IgD-negative memory B cell (primary cell): Measurements from ENCODE around the gene DDX25. TPM values are rescaled to one million over a fixed set of nuclear protein-coding genes. Genes with fewer than 3 reads are reported as not detected.

Source experiments
- H3K27ac Mint-ChIP-seq, 3 donors: one replicate each; pipeline ENCODE4 v1.8.0; 2020 to 2022; ENCODE audit warnings: mild to moderate bottlenecking in 3 of 3, mixed read lengths in 3 of 3, moderate library complexity in 1 of 3
- H3K27me3 Mint-ChIP-seq: one replicate; pipeline ENCODE4 v1.8.0; 2021; ENCODE audit warnings: mixed read lengths
- H3K36me3 Mint-ChIP-seq: one replicate; pipeline ENCODE4 v1.8.0; 2020; ENCODE audit warnings: mild to moderate bottlenecking, mixed read lengths
- H3K4me1 Mint-ChIP-seq, 3 donors: one replicate each; pipeline ENCODE4 v1.8.0; 2020 to 2022; ENCODE audit warnings: mixed read lengths in 3 of 3, mild to moderate bottlenecking in 1 of 3
- H3K4me3 Mint-ChIP-seq, 4 donors: one replicate each; pipeline ENCODE4 v1.8.0; 2020 to 2022; ENCODE audit warnings: mild to moderate bottlenecking in 4 of 4, mixed read lengths in 4 of 4, moderate library complexity in 3 of 4
- H3K9me3 Mint-ChIP-seq, 3 donors: one replicate each; pipeline ENCODE4 v1.8.0; 2020 to 2021; ENCODE audit warnings: mixed read lengths in 3 of 3, mild to moderate bottlenecking in 1 of 3
- polyA plus RNA-seq: library from polyadenylated mRNA; unstranded; fragments of 300-500 nt; fragmentation: Illumina TruSeq; gene quantifications from one replicate; pipeline ENCODE4 v1.2.3, GENCODE V29; 2021

The DDX25 gene
- polyA plus RNA-seq, 1 donor from 2014 or later, result 0.08 TPM

DNA sequence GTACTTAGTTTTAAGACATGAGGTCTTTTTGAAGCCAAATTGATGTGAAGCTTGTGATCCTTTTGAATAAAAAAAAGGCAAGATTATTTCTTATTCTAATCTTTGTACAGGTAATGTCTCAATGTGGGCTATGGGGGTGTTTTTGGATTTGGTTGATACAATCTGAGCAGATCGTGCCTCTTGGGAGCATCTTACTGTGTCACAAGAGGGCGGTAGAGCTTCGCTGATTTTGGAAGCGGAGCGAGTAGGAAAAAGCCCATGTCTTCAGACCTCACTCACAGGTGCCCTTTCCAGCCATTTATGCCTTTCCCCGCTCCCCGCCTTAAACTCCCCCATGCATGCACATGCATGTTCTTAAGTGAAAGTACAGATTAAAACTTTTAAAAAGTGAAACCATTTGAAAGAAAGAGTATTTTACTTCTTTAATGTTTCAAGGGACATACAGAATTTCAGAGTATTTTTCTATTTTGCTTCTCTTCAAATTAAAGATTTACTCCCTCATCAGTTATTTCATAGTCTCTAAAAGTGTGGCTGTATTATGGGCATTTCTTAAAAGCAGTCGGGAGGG lies 18.8 kb downstream of the DDX25 start:
- H3K4me1 Mint-ChIP-seq, result peaks cover 0 to 3% (median 0%) of the 10 kb centered on the region in 3 donors
- no peak overlapping the region for H3K27ac Mint-ChIP-seq
- no peaks in the 10 kb centered on the region for H3K36me3 Mint-ChIP-seq
- no peaks in the 10 kb centered on the region for H3K9me3 Mint-ChIP-seq
- peaks cover 3% of the 10 kb centered on the region for H3K27me3 Mint-ChIP-seq
- H3K4me3 Mint-ChIP-seq, result no peak overlapping the region

DNA sequence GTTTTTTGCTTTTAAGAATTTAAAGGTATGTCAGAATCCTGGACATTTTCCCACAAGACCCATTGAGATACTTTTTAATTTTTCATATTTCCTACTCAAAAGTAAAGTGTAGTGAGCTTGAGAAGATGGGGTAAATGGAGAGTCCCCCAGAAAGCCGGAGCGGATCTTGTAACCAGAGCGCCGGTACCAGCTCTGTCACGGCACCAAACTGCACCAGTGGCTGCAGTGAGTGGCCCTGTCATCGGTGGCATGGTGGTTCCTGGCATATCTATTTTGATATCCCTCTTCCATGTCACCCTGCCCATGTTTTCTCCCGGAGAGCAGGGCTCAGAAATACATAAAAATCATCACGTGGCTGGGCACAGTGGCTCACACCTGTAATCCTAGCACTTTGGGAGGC lies 19.3 kb downstream of the DDX25 start:
- Mint-ChIP-seq H3K36me3 (no peaks in the 10 kb centered on the region), H3K4me1 (peaks cover 0 to 3% (median 0%) of the 10 kb centered on the region in 3 donors), H3K4me3 (no peak overlapping the region), H3K9me3 (no peaks in the 10 kb centered on the region), H3K27me3 (peaks cover 3% of the 10 kb centered on the region), H3K27ac (no peak overlapping the region)

DNA sequence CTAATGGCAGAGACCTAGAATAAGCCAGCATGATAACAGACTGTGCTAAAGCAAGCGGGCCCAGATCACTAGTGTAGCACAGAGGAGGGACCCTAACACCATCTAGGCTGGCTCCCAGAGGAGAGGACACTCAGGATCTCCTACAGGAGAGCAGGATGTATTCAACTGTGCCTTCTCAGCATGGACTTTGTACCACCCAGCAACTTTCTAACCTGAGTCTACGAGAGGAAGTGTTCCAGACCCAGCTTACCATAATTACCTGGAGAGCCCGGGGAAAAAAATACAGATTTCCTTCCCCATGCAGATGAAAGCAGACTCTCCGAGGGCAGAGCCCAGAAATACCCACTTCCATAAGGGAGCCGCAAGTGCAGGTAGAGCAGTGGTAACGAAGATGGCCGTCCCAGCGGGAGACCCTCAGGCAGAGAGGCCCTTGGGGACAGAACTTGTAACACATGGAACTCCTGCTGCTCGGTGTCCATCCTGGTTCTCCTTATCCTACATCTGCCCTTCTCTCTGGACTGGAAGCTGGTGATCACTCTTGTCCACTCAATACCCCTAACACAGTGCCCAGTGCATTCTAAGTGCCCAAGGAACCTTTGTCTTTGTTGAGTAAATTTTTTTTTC lies 20.2 kb downstream of the DDX25 start:
- peaks cover 7% of the 10 kb centered on the region for H3K27me3 Mint-ChIP-seq
- no peaks in the 10 kb centered on the region for H3K9me3 Mint-ChIP-seq
- H3K4me1 Mint-ChIP-seq, result peaks cover 0 to 3% (median 0%) of the 10 kb centered on the region in 3 donors
- no peaks in the 10 kb centered on the region for H3K36me3 Mint-ChIP-seq
- peak overlapping the region in 1 of 3 donors; percentile 66 for H3K27ac Mint-ChIP-seq
- no peak overlapping the region for H3K4me3 Mint-ChIP-seq

DNA sequence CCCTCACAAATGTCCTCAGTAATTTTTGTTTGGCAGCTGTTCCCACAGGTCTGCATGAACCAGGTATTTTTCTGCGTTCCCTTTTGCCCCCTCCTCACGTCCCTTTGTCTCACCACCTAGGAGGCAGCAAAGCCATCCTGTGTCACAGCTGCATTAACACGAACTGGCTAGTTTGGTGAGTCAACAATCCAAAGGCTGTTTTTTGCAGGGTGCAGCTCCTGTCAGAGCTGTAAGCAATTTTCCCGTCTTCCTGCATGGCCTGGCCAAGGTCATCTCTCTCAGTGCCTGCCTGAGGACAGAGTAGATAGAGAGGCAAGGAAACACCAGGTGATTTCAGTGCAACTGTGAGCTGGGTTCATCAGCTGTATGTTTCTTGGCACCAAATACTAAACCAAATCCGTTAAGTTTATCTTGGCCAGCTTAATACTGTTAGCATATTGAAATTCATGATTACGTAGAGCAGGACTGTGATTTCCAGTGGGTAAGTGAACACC lies 21.0 kb downstream of the DDX25 start:
- H3K27ac Mint-ChIP-seq, result no peak overlapping the region
- no peaks in the 10 kb centered on the region for H3K9me3 Mint-ChIP-seq
- no peak overlapping the region for H3K4me3 Mint-ChIP-seq
- H3K36me3 Mint-ChIP-seq, result no peaks in the 10 kb centered on the region
- H3K27me3 Mint-ChIP-seq, result peaks cover 7% of the 10 kb centered on the region
- peaks cover 0 to 3% (median 0%) of the 10 kb centered on the region in 3 donors for H3K4me1 Mint-ChIP-seq

DNA sequence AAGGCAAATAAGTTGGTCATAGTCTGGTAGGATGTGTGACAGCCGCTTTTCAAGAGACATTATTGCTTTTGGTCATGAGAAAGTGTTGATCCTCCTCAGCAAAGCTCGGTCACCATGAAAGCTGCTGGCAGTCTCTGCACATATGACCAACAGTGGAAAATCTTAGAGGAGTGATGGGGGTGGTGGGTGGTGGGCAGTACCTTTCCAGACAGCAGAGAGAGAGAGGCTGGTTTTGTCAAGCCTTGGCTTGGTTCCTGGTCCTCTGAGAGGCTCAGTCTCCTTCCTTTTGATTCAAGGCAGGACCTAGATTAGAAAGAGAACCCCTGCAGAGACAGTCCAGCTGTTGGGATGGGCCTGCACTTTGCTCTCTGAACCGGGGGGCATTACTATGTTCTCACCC lies 21.5 kb downstream of the DDX25 start:
- peaks cover 0 to 3% (median 0%) of the 10 kb centered on the region in 3 donors for H3K4me1 Mint-ChIP-seq
- H3K27ac Mint-ChIP-seq, result no peak overlapping the region
- H3K9me3 Mint-ChIP-seq, result no peaks in the 10 kb centered on the region
- H3K27me3 Mint-ChIP-seq, result peaks cover 7% of the 10 kb centered on the region
- H3K4me3 Mint-ChIP-seq, result no peak overlapping the region
- no peaks in the 10 kb centered on the region for H3K36me3 Mint-ChIP-seq

DNA sequence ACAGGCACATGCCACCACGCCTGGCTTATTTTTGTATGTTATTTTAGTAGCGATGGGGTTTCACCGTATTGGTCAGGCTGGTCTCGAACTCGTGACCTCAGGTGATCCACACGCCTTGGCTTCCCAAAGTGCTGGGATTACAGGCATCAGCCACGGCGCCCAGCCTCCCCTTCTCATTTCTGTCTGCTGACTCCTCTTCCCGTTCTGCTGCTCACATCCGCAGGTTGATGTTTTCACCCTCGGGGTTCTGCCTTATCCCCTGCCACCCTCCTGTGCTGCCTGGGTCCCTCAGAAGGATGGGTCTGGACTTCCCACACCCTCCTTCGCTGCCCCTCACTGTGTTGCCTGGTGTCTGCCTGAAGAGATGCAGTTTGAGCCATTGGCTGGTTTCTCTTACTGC lies 22.4 kb downstream of the DDX25 start:
- H3K27me3 Mint-ChIP-seq, result peaks cover 7% of the 10 kb centered on the region
- H3K9me3 Mint-ChIP-seq, result no peaks in the 10 kb centered on the region
- H3K4me3 Mint-ChIP-seq, result no peak overlapping the region
- H3K27ac Mint-ChIP-seq, result no peak overlapping the region
- H3K36me3 Mint-ChIP-seq, result no peaks in the 10 kb centered on the region
- peaks cover 0 to 3% (median 0%) of the 10 kb centered on the region in 3 donors for H3K4me1 Mint-ChIP-seq

DNA sequence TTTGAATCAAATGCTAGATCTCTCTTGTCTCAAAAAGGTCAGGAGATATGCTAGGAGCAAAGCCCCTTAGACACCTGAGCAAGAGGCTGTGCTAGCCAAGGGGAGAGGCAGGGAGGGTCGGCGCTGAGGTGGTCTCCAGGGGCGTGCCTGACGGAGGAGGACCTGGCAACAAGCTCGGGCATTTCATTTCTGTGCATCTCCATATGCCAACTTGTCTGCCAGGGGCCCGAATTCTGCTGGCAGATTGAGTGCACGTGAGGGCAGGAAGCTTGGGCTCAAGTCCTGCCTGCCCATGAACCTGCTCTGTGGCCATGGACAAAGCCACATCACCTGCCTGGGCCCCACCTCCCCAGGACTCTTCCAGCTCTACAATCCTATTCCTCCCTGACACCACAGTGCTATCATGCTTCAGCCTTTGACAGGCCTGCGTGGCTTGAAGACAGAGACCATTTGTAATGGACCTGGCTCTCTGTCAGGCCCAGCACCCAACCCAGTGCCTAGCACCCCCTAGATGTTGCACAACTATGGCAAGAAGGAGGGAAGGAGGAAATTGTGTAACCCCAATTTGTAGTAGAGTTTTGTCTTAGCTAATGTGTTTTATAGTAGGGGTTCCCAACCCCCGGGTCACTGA lies 25.3 kb downstream of the DDX25 start:
- Mint-ChIP-seq H3K9me3 (no peaks in the 10 kb centered on the region), H3K27ac (no peak overlapping the region), H3K36me3 (no peaks in the 10 kb centered on the region), H3K4me3 (no peak overlapping the region), H3K4me1 (no peaks in the 10 kb centered on the region), H3K27me3 (peaks cover 13% of the 10 kb centered on the region)

DNA sequence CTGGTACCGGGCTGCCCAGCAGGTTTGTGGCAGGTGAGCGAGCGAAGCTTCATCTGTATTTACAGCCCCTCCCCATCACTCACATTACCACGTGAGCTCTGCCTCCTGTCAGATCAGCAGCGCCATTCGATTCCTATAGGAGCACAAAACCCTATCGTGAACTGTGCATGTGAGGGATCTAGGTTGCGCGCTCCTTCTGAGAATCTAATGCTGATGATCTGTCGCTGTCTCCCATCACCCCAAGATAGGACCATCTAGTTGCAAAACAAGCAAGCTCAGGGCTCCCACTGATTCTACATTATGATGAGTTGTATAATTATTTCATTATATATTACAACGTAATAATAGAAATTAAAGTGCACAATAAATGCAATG lies 25.8 kb downstream of the DDX25 start:
- H3K27ac Mint-ChIP-seq, result no peak overlapping the region
- no peaks in the 10 kb centered on the region for H3K4me1 Mint-ChIP-seq
- H3K4me3 Mint-ChIP-seq, result no peak overlapping the region
- H3K27me3 Mint-ChIP-seq, result peaks cover 13% of the 10 kb centered on the region
- peaks cover 0 to under 1% (median 0%) of the 10 kb centered on the region in 3 donors for H3K9me3 Mint-ChIP-seq
- no peaks in the 10 kb centered on the region for H3K36me3 Mint-ChIP-seq

DNA sequence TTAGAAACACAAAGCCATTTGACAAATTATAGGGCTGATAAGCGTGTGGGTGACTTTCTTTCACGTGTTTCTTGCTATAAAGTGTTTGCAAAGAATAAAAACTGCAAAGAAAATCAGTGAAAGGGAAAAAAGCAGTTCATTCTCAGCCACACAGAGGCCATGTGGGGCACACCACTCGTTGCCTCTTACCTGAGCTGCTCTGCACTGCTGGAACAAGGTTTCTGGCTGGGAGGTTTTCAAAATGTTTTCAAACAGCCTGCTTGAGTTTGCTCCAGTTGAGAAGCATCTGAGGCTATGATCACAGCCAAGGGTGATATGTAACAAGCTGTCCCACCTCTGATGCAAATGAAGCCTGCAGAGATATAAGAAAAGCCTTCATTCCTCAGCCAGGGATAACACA lies 26.8 kb downstream of the DDX25 start:
- Mint-ChIP-seq H3K36me3 (no peaks in the 10 kb centered on the region), H3K4me3 (no peak overlapping the region), H3K9me3 (peaks cover 0 to 2% (median 0%) of the 10 kb centered on the region in 3 donors), H3K27ac (no peak overlapping the region), H3K4me1 (no peaks in the 10 kb centered on the region), H3K27me3 (peaks cover 12% of the 10 kb centered on the region)

DNA sequence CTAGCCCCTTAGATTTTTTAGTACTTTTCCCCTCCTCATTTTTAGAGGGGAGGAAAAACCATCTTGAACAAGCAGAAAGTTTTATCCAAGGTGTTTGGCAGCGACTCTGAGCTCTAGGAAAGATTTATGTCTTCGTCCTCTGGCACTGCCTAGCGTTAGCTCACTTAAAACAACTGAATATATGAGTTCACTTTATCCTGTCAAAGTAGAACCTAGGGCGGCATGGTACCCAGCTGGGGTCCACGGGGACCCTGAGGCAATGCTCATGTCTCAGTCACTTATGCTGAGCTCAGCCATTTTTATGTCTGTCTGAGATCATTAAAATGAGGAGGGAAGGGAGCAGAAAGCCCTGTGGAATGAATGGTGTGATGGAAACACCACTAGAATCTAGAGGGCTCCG lies 27.4 kb downstream of the DDX25 start:
- peaks cover 0 to 4% (median 0%) of the 10 kb centered on the region in 3 donors for H3K9me3 Mint-ChIP-seq
- H3K27me3 Mint-ChIP-seq, result peaks cover 10% of the 10 kb centered on the region
- no peak overlapping the region for H3K4me3 Mint-ChIP-seq
- no peaks in the 10 kb centered on the region for H3K4me1 Mint-ChIP-seq
- peaks cover 1% of the 10 kb centered on the region for H3K36me3 Mint-ChIP-seq
- H3K27ac Mint-ChIP-seq, result no peak overlapping the region

DNA sequence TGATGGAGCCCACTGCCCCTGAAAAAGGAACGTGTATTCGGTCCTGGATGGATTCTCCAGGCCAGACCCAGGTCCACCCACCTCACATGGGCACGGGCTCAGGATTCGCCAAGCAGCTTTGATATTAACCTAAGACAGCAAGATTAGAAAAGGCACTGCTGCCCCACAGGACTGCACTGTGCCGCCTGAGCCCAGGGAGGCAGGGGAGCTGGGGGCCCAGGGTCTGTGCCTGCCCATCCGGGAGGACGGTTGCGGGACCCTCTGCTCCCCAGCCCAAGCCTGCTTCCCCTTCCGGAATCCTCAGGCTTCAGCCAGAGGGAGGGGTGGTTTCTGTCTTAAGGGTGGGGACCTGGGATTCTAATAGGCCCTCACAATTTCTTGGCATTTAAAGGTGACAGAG lies 28.0 kb downstream of the DDX25 start:
- Mint-ChIP-seq H3K4me1 (no peaks in the 10 kb centered on the region), H3K27me3 (peaks cover 10% of the 10 kb centered on the region), H3K9me3 (peaks cover 0 to 4% (median 0%) of the 10 kb centered on the region in 3 donors), H3K27ac (no peak overlapping the region), H3K4me3 (no peak overlapping the region), H3K36me3 (peaks cover 1% of the 10 kb centered on the region)

DNA sequence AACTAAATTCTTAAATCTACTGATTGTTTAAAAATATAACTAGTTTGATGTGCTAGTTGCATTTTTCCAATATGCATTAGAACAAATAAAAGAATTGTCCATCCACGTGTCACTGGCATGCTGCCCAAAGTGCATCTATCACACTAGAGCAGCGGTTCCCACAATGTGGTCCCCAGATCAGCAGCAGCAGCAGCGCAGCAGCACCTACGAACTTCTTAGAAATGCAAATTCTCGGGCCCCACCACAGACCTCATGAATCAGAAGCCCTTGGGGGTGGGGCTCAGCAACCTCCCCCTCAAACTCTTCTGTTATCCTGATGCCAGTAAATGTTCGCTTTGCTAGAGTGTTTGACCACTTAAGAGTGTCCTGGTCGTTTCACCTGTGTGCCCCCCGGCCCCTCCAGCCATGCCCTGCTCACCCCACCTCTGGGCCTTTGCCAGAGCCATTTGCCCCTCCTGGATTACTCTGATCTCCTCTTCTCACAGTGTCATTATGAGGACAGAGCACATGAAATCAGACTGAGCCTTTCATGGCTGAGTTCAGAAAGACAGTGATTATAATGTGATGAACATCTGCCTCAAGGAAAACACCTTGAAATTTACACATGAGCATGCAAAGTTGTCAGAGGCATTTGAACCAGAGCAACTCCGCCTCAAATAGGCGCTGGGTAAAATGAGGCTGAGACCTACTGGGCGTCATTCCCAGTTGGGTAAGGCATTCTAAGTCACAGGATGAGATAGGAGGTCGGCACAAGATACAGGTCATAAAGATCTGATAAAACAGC lies 28.9 kb downstream of the DDX25 start:
- no peak overlapping the region for H3K4me3 Mint-ChIP-seq
- peaks cover 1% of the 10 kb centered on the region for H3K36me3 Mint-ChIP-seq
- no peaks in the 10 kb centered on the region for H3K4me1 Mint-ChIP-seq
- H3K27me3 Mint-ChIP-seq, result peaks cover 10% of the 10 kb centered on the region
- H3K27ac Mint-ChIP-seq, result no peak overlapping the region
- H3K9me3 Mint-ChIP-seq, result peaks cover 0 to 4% (median 0%) of the 10 kb centered on the region in 3 donors

DNA sequence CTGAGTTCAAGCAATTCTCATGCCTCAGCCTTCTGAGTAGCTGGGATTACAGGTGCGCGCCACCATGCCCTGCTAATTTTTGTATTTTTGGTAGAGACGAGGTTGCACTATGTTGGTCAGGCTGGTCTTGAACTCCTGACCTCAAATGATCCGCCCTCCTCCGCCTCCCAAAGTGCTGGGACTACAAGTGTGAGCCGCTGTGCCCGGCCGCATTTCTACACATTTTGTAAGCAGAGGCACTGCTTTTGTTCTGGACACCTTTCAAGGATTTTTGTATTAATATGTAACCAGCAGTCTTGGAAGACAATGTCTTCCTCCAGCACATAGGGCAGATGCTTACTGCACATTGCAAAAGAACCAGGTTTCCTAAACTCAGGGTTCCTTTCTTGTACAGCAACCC lies 30.2 kb downstream of the DDX25 start:
- H3K27ac Mint-ChIP-seq, result no peak overlapping the region
- peaks cover 6% of the 10 kb centered on the region for H3K27me3 Mint-ChIP-seq
- no peak overlapping the region for H3K4me3 Mint-ChIP-seq
- H3K4me1 Mint-ChIP-seq, result no peaks in the 10 kb centered on the region
- H3K36me3 Mint-ChIP-seq, result peaks cover 1% of the 10 kb centered on the region
- peaks cover 0 to 4% (median 0%) of the 10 kb centered on the region in 3 donors for H3K9me3 Mint-ChIP-seq

DNA sequence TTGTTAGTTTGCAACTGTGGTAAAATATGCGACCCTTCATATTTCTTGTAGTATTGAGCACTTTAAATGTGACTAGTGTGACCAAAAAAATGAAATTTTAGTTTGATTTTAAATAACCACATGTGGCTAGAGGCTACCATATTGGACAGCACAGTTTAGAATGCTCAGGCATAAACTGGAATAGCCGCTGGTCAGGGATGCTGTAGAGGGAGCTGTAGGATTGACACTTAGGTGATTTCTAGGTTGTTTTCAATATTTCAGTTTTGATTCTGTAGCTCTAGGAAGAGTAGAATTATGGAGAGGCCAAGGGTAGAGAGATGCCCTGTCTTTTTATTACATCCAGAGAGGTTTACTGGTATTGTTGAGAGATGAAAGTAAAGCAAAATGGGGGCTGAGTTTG lies 30.7 kb downstream of the DDX25 start:
- Mint-ChIP-seq H3K4me1 (no peaks in the 10 kb centered on the region), H3K27ac (no peak overlapping the region), H3K36me3 (peaks cover 1% of the 10 kb centered on the region), H3K4me3 (no peak overlapping the region), H3K9me3 (peaks cover 0 to 4% (median 0%) of the 10 kb centered on the region in 3 donors), H3K27me3 (peaks cover 6% of the 10 kb centered on the region)

DNA sequence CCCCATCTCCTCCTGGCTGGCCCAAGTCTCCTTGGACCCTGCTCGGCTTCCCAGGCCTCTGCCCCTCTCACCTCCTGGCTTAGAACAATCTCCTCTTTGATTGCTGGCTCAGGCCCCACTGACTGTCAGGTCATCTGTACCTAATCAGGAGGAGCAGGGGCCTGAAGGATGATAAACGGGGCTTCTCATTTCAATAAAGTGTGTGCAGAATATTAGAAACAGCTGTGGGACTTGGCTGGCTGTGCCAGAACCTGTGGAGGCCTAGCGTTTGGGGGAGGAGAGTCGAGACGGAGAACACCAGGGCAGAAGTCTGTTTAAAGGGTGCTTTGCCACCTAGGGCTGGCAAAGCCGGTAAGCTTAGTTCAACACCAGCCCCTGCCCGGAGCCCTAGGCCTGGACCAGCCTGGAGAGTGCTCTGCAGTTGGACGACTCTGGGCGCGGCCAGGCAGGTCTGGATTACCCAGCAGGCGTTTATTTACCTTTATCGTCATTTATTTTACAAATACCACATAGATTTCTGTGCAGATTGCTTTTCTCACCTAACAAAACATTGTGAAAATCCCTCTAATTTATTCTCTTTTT lies 31.4 kb downstream of the DDX25 start:
- Mint-ChIP-seq H3K27ac (no peak overlapping the region), H3K9me3 (peaks cover 0 to 4% (median 0%) of the 10 kb centered on the region in 3 donors), H3K27me3 (peaks cover 6% of the 10 kb centered on the region), H3K36me3 (peaks cover 1% of the 10 kb centered on the region), H3K4me3 (no peak overlapping the region), H3K4me1 (no peaks in the 10 kb centered on the region)
